ENCODE data around the gene APMAP.
"Not testable (repeated sequence)": the region's sequence is repeated elsewhere in the genome, so short reads cannot be mapped to it uniquely, and the experiment has no call there.

GRCh38 chr20:24931893-24932292 lies 60.7 kb downstream of the APMAP start:
- not testable (repeated sequence) for TF ChIP-seq POLR2A (IDR thresholded peaks at IDR 0.05)
- TF ChIP-seq, protein P1, sequence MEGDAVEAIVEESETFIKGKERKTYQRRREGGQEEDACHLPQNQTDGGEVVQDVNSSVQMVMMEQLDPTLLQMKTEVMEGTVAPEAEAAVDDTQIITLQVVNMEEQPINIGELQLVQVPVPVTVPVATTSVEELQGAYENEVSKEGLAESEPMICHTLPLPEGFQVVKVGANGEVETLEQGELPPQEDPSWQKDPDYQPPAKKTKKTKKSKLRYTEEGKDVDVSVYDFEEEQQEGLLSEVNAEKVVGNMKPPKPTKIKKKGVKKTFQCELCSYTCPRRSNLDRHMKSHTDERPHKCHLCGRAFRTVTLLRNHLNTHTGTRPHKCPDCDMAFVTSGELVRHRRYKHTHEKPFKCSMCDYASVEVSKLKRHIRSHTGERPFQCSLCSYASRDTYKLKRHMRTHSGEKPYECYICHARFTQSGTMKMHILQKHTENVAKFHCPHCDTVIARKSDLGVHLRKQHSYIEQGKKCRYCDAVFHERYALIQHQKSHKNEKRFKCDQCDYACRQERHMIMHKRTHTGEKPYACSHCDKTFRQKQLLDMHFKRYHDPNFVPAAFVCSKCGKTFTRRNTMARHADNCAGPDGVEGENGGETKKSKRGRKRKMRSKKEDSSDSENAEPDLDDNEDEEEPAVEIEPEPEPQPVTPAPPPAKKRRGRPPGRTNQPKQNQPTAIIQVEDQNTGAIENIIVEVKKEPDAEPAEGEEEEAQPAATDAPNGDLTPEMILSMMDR (IDR thresholded peaks at IDR 0.05 in 4 of 5, conservative IDR thresholded peaks at IDR 0.05 in 1 of 5), result not testable (repeated sequence)

Data from gastrocnemius medialis (tissue), 4 donors.